ENCODE measurements around the gene SHMT1.
"Not testable (repeated sequence)": the region's sequence is repeated elsewhere in the genome, so short reads cannot be mapped to it uniquely, and the experiment has no call there.

Gene SHMT1

DNA sequence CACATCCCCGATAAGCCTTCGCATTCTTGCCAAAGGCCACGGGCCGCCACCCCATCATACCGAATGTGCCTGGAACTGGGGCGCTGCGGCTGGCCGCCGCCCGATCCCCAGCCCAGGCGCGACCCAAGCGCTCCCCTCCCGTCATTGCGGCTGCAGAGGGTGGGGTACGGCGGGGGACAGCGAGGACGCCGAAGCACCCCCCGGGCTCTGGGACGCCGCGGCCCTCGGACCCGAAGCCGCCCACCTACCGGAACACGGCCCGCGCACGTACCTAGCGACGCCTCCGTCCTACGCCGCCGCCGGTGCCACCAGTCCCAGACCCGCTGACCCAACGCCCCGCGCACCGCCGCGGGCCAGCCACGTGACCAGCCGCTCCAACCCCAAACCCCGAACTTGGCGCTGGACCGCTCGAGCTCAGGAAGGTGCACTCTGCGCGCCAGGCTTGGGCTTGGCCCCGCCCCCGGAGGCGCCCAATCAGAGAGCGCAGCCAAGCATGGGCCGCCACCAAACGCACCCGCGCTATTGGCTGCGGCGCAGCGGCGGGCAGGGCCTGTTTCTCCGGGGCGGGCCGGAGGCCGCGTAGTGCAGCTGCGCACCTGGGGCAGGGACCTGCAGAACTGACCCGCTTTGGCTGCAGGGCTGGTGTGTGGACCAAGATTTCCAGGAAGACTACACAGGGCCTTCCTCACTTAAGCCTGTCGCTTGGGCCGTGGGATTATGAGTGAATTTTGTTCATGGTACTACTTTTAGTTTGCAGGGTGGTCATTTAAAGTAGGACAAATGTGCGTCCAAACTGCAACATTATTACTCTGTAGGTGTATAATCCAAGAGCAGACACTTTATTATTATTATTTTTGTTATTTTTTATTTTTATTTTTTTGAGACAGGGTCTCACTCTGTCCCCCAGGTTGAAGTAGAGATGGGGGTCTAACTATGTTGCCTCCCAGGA is at the start of gene SHMT1:
Gene SHMT1 (minus strand): TSS at position 450 of the 949 bp plus-strand sequence. CDS start 7,569 bp downstream, outside the sequence.
- DNase-seq, result peak; percentile 64

DNA sequence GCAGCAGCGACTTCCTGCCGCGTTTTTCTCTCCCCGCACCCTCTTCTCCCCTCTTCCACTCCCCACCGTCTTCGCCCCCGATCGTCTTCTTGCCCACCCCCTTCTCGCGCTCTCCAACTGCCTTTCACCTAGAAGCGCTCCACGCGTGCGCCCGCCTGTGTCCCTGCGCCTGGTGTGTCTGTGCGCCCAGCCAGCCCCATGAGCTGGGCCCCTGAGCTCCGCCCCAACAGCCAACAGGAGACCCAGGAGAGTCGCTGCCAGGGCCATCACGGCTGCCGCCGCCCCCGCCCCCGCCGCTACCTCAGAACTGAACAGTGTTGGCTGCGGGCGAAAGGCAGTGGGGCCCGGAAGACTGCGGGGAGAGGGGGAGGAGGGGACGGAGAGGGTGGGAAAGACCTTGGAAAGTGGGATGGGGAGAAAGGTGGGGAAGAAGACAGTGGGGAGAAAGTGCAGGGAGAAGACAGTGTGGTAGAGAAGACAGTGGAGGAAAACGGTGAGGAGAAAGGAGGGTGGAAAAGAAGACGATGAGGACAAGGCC is 48.7 kb upstream of the SHMT1 start:
- DNase-seq, result not testable (repeated sequence)

DNA sequence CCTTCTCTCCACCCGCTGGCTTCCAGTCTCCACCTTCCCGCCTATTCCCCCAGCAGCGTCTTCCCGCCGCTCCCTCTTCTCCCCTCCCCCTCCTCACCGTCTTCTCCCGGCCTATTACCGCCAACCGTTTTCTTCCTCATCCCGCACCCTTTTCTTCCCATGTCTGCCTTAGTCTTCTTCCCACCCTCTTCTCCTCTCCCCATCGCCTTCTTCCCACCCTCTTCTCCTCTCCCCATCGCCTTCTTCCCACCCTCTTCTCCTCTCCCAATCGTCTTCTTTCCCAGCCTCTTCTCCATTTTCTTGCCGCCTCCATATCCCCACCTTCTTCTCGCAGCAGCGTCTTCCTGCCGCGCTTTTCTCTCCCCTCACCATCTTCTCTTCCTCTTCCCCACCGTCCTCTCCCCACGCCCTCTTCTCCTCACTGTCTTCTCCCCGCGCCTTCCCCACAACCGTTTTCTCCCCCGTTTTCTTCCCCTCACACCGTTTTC is 48.1 kb upstream of the SHMT1 start:
- DNase-seq, result not testable (repeated sequence)

DNA sequence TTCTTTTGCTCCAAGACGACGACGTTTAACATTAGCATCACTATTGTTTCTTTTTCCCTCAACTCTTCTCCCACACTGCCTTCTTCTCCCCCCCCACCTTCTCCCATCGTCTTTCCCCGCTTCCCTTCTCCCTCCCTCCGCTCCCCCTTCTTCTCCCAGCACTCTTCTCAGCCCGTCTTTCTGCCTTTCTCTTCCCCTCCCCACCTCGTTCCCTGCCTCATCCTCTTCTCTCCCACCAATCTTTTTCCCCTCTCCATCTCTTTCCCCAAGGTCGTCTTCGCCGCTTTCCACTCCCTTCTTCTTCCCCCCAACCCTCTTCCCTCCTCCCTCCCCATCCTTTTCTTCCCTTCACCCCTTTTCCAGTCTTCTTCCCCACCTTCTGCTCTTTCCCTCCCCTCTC is 47.4 kb upstream of the SHMT1 start:
- not testable (repeated sequence) for DNase-seq

DNA sequence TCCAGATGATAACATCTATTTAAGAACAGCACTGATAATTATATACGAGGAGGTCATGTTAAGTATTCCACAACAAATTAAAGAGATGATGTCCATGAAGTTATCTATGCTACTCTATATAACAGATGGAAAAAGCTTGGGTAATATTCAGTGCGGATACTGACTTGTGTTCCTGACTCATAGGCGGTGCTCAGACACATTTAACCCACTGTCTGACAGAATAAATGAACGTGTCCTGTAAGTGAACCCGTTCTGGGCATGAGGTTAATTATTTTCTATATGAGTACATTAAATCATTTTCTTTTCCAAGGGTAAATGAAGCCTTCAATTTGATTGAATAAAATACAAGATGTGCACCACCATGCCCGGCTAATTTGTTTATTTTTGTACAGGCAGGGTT is 46.0 kb upstream of the SHMT1 start:
- DNase-seq, result not testable (repeated sequence)

DNA sequence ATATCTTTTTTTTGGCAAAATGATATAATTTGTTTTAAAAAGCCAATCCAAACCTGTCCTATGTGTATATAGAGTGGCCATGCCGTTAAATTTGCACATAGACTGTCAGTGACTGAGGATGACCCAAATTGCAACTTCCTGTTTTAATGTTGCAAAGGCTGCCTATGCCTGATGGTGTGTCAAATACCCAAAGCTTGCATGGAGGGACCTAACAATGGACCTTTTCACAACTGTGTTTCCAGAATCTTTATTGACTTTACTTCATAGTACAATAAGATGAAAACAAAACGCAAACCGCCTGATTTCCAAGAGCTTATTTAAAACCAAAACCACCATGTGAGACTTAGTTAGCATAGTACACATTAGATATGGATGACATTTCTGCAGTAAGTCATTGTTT is 45.6 kb upstream of the SHMT1 start:
- DNase-seq, result not testable (repeated sequence)

DNA sequence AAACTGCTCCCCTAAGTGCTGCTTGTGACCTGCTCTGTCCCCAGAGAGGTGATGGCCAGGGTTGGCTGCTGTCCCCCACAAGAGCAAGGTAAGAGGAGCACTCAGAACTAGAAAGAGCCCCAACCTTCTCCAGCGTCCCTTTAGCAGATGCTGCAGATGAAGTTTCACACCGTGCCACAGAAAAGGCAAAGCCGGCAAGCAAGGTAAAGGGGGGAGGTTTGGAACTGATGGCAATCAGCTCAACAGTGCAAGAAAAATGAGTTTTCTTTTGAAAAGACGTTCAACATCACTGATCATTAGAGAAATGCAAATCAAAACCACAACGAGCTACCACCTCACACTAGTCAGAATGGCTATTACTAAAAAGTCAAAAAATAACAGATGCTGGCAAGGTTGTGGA is 40.3 kb upstream of the SHMT1 start:
- DNase-seq, result not testable (repeated sequence)

DNA sequence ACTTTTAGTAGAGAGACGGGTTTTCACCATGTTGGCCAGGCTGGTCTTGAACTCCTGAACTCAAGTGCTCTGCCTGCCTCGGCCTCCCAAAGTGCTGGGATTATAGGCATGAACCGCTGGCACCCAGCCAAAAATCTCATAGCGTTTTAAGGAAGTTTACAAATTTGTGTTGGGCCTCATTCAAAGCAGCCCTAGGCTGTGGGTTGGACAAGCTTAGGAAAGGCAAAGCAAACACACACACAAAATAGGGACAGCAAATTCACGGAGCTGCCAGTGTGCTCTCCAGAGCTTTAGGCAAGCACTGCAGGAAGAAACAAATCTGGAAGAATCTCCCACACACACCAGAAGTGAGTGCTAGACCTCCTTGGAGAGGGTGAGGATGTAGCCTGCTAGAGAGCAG is 39.8 kb upstream of the SHMT1 start:
- not testable (repeated sequence) for DNase-seq

DNA sequence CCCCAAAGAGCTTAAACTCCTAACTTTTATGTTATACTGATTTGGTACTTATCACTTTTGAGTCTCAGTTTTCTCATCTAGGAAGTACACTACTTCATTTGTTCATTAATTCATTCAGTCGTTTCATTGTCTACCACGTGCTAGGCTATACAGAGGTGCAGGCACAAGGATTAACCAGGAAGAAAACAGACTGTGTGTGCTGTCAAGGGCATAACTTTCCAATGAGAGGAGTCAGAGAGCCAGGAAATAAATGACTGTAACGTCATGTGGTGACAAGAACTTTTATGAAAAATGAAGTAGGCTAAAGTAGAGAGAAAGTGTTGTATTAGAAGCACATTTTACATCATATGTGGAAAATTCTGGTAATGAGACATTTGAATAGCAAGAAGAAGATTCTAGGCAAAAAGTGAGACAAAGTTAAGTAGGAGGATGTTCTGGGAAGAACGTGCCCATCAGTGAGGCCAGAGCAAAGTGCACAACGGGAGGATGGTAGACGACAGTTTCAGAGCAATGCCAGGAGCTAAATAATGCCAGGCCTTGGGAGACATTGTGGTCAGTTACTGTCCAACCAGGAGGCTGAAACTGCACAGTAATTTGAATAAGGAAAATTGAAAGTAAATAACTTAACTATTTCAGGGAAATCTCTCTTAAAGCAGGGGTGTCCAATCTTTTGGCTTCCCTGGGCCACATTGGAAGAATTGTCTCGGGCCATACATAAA is 38.7 kb upstream of the SHMT1 start:
- not testable (repeated sequence) for DNase-seq

DNA sequence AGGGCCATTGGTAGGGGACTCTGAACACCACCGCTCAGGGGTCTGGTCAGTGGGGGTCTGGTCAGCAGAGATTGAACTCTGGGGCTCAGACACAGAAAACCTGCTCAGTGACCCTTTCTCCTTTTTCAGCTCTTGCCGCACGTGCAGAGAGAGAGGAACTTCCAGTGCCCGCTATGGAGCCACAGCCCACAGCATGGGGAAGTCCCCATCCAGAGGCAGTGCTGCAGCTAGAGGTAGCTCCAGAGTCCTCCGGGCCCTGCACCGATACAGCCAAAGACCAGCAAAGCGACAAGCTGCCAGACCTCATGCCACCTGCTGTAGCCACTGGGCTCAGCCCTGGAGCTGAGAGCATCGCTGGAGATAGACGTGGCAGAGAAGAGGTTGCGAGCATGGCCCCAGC is 25.4 kb upstream of the SHMT1 start:
- DNase-seq, result not testable (repeated sequence)

DNA sequence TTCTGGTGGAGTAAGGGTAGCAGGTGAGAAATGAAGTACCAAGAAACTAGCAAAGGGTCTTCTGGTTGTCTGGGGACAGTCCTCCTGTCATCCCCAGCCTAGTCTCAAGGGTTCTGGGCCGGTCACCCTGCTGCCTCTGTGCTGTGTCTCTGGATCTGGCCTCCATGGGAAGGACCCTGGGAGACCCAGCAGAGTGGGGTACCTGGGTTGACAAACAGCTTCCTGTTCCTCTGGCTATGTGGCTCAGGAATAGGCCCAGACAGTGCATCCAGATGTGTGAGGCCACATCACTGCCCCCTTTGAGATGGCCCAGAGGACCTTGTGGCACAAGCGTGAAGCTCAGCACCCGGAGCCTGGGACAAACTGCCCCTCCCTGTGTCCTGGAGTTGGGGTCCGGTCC is 24.9 kb upstream of the SHMT1 start:
- DNase-seq, result not testable (repeated sequence)

DNA sequence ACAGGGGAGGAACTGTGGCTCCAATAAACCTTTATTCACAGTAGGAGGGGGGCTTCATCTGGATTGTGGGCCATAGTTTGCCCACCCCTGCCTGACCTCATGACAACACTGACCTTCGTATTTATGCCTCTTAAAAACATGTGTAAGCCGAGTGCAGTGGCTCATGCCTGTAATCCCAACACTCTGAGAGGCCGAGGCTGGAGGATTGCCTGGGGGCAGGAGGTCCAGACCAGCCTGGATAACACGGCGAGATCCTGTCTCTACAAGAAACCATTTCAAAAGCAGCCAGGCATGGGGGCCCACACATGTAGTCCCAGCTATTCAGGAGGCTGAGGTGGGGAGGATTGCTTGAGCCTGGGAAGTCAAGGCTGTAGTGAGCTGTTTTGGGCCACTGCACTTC is 24.2 kb upstream of the SHMT1 start:
- not testable (repeated sequence) for DNase-seq

DNA sequence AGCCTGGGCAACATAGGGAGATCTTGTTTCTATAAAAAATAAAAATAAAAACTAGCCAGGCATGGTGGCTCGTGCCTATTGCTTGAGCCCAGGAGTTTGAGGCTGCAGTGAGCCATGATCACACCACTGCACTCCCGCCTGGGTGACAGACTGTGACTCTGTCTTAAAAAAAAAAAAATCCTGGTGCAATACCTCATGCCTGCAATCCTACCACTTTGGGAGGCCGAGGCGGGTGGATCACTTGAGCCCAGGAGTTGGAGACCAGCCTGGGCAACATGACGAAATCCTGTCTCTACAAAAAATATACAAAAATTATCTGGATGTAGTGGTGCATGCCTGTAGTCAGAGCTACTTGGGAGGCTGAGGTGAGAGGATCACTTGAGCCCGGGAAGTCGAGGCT is 20.9 kb upstream of the SHMT1 start:
- not testable (repeated sequence) for DNase-seq

DNA sequence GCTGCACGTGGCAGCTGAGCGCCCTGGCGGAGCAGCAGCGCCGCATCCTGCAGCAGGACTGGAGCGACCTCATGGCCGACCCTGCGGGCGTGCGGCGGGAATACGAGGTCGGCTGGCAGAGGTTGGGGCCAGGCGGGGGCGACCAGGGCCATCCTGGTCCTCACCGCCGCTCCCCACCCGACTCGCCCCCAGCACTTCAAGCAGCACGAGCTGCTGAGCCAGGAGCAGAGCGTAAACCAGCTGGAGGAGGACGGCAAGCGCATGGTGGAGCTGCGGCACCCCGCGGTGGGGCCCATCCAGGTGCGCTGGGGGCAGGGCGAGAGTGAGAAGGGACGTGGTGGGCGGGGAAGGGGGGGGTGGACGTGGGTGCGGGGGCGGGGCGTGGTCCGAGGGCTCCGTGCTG is 19.7 kb upstream of the SHMT1 start:
- DNase-seq, result not testable (repeated sequence)

DNA sequence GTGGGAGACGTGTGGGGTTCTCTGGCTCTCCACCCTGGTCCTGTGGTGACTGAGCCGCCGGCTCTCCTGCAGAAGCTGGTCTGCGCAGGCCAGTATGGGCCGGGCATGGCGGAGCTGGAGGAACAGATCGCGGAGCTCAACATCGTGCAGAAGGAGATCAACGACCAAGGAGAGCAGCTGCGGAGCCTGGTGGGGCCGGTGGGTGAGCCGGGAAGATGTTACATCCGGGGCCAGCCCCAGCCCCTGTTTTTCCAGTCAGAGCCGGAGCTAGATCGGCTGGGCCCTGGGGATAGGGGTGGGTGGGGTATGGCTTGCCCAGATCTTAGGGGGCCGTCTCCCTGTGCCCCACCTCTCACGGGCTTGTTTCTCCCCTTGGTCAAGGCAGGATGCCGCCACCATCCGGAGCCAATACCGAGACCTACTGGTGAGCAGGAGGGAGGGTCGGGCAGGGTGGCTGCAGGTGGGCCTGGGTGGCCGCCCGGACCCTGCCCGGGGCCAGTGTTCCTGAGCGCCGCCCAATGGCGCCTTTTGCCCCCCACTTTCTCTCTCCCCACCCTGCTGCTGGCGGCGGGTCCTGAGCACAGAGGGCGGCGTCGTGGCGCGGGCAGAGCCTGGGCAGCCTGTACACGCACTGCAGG is 19.2 kb upstream of the SHMT1 start:
- DNase-seq, result no peak

DNA sequence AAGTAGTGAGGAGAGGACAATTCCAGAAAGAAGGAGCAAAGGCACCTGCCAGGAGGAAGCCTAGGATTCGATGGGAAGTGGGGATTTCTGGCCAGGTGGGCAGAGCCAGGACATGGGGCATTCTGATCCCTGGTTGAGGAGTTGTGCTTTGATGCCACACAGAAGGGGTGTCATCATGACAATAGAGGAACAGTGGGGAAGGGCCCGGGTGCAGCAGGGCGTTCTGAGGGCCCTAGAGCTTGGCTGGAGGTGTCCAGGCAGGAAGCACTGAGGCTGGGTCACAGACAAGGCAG is 18.5 kb upstream of the SHMT1 start:
- no peak for DNase-seq

DNA sequence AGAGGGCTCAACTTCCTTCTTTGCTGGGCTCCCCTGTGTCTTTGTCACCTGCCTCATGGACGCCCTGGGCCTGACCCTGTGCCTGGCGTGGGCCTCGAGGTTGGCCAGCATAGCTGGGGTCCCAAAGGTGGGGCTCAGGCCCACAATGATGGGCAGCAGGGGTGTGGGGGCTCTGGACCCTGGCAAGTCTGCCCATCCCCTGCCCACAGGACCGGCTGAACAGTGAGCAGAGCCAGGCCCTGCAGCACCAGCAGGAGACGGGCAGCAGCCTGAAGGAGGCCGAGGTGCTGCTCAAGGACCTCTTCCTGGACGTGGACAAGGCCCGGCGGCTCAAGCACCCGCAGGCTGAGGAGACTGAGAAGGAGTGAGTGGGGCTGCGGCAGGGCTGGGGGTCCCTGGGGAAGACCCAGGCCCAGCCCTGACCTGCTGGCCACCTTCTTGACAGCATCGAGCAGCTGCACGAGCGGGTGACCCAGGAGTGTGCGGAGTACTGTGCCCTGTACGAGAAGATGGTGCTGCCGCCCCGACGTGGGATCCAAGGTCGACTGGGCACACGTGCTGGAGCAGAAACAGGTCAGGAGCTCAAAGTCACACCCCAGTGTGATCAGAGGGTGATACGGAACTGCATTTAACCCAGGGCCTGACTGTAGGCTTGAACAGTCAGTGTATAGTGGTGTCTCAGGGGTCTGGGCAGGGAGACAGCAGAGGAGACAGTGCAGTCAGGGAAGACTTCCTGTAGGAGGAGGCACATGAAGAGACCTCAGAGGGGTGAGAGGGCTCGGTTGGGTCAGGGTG is 18.0 kb upstream of the SHMT1 start:
- DNase-seq, result no peak

DNA sequence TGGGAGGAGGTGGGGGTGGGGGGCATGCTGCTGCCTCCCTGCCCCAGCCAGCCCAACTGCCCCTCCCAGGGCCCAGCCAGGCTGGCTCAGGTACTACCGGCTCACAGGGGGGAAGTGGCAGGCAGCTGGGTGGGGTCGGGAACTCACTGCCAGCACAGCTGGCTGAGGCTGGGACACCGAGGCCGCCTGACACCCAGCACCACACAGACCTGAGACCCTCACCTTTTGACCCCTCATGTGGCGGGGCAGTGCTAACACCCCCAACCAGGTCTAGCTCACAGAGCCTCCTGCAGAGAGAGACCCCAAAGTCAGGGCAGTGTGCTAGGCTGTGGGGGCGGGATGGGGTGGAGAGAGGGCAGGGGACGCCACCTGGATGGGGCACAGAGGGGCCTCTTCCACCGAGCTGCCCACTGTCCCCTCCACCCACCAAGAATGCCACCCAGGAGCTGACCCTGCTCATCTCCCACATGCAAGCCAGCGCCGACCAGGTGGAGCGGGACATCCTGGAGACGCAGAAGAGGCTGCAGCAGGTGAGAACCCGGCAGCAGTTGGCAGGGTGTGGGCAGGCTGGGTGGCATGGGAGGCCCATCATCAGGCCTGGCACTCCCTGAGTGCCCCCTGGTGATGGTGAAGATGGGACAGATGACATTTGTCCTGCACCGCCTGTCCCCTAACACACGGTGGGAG is 17.3 kb upstream of the SHMT1 start:
- no peak for DNase-seq

DNA sequence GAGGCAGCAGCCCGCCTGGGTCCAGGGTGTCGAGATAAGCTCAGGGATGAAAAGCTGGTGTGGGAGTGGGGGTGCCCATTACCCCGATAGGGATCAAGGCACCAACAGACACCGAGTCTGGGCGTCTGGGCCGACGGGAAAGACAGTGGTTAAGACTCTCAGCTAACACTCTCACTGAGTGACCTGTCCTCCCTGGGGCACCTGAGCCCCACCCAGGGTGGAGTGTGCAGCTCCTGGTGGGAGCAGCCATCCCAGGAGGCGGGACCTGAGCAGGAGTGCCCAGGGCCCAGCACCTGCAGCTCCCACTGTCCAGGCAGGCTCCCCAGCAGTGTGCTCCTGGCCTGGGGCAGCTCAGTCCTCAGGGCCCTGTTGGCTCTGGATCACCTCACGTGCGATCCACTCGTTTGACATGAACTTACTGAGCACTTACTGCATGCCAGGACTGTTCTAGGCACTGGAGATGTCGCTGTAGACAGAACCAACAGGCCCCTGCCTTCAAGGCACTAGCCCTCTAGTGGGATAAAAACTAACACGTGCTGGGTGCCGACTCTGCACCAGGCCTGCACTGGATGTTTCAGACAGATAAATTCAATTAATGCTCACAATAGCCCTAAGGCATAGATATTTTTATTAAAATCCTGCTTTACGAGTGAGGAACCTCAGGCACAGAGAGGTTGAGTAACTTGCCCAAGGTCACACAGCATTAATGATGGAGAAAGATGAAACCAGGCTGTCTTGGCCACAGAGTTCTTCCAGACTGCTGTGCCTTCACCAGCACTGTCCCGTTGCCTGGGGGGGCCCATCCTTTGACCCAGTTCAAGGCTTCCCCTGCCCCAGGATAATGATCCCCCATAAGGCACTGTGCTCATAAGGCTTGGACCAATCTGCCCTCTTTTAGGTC is 16.1 kb upstream of the SHMT1 start:
- no peak for DNase-seq

DNA sequence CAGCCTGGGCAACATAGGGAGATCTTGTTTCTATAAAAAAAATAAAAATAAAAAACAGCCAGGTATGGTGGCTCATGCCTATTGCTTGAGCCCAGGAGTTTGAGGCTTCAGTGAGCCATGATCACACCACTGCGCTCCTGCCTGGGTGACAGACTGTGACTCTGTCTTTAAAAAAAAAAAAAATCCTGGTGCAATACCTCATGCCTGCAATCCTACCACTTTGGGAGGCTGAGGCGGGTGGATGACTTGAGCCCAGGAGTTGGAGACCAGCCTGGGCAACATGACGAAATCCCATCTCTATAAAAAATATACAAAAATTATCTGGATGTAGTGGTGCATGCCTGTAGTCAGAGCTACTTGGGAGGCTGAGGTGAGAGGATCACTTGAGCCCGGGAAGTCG is 15.3 kb upstream of the SHMT1 start:
- not testable (repeated sequence) for DNase-seq

DNA sequence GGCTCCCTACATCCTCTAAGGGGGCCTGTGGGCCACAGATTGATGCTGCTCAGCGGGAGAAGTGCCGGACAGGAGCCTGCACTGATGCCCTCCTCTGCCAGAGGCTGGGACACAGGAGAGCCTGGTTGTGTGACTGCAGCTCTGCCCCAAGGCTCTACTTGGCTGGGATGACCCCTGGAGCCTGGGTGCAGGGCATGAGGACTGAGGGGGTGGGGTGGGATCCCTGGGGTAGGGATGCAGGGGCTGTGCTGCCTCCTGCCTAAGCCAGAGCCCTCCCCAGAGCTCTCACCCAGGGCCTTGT is 14.8 kb upstream of the SHMT1 start:
- DNase-seq, result no peak
